ENCODE results near the gene CCDC93.

DNA sequence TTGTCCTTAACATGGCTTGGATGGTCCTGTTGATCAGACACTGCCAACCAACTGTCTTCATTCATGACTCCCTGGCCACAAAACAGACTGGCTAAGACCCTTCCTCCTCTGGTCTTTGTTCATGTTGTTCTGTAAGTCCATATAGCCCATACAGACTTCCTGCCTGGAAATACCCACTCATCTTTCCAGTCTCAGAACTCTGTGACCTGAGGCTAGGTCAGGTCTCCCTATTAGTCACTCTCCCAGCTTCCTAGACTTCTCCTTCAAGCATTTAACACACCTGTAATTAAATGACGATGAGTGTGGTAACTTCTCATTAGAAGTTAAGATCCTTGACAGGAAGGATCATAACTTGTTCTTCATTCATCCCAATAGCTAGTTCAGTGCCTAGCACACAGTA lies 56.3 kb downstream of the CCDC93 start:
- no peak for TF ChIP-seq KLF16 (tag by site-specific recombination; IDR thresholded peaks at IDR 0.05)
- TF ChIP-seq, protein P1, sequence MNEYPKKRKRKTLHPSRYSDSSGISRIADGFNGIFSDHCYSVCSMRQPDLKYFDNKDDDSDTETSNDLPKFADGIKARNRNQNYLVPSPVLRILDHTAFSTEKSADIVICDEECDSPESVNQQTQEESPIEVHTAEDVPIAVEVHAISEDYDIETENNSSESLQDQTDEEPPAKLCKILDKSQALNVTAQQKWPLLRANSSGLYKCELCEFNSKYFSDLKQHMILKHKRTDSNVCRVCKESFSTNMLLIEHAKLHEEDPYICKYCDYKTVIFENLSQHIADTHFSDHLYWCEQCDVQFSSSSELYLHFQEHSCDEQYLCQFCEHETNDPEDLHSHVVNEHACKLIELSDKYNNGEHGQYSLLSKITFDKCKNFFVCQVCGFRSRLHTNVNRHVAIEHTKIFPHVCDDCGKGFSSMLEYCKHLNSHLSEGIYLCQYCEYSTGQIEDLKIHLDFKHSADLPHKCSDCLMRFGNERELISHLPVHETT (tag by site-specific recombination; IDR thresholded peaks at IDR 0.05) = no peak
- TF ChIP-seq CTCF (tag by site-specific recombination; IDR thresholded peaks at IDR 0.05) = no peak
- TF ChIP-seq, protein P2, sequence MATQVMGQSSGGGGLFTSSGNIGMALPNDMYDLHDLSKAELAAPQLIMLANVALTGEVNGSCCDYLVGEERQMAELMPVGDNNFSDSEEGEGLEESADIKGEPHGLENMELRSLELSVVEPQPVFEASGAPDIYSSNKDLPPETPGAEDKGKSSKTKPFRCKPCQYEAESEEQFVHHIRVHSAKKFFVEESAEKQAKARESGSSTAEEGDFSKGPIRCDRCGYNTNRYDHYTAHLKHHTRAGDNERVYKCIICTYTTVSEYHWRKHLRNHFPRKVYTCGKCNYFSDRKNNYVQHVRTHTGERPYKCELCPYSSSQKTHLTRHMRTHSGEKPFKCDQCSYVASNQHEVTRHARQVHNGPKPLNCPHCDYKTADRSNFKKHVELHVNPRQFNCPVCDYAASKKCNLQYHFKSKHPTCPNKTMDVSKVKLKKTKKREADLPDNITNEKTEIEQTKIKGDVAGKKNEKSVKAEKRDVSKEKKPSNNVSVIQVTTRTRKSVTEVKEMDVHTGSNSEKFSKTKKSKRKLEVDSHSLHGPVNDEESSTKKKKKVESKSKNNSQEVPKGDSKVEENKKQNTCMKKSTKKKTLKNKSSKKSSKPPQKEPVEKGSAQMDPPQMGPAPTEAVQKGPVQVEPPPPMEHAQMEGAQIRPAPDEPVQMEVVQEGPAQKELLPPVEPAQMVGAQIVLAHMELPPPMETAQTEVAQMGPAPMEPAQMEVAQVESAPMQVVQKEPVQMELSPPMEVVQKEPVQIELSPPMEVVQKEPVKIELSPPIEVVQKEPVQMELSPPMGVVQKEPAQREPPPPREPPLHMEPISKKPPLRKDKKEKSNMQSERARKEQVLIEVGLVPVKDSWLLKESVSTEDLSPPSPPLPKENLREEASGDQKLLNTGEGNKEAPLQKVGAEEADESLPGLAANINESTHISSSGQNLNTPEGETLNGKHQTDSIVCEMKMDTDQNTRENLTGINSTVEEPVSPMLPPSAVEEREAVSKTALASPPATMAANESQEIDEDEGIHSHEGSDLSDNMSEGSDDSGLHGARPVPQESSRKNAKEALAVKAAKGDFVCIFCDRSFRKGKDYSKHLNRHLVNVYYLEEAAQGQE (tag by site-specific recombination; IDR thresholded peaks at IDR 0.05) = no peak
- TF ChIP-seq ZNF274 (IDR thresholded peaks at IDR 0.05; ENCODE audit: low read length) = no peak
- no peak for TF ChIP-seq ZNF274 (tag by site-specific recombination; IDR thresholded peaks at IDR 0.05; ENCODE audit: borderline replicate concordance)
- no peak for TF ChIP-seq ZBTB7A (tag by site-specific recombination; IDR thresholded peaks at IDR 0.05; ENCODE audit: low read depth)
- TF ChIP-seq SP2 (tag by site-specific recombination; IDR thresholded peaks at IDR 0.05) = no peak
- TF ChIP-seq ZNF843 (tag by site-specific recombination; IDR thresholded peaks at IDR 0.05) = no peak
- no peak for TF ChIP-seq ZNF777 (tag by site-specific recombination; IDR thresholded peaks at IDR 0.05; ENCODE audit: borderline replicate concordance)
- TF ChIP-seq, protein P3, sequence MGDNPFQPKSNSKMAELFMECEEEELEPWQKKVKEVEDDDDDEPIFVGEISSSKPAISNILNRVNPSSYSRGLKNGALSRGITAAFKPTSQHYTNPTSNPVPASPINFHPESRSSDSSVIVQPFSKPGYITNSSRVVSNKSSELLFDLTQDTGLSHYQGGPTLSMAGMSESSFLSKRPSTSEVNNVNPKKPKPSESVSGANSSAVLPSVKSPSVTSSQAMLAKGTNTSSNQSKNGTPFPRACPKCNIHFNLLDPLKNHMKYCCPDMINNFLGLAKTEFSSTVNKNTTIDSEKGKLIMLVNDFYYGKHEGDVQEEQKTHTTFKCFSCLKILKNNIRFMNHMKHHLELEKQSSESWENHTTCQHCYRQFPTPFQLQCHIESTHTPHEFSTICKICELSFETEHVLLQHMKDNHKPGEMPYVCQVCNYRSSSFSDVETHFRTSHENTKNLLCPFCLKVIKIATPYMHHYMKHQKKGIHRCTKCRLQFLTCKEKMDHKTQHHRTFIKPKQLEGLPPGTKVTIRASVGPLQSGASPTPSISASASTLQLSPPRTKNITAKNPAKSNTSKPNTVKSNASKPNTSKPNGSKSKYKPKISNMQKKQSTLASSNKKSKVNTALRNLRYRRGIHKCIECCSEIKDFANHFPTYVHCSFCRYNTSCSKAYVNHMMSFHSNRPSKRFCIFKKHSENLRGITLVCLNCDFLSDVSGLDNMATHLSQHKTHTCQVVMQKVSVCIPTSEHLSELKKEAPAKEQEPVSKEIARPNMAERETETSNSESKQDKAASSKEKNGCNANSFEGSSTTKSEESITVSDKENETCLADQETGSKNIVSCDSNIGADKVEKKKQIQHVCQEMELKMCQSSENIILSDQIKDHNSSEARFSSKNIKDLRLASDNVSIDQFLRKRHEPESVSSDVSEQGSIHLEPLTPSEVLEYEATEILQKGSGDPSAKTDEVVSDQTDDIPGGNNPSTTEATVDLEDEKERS (tag by site-specific recombination; IDR thresholded peaks at IDR 0.05) = no peak
- no peak for TF ChIP-seq SP7 (tag by site-specific recombination; IDR thresholded peaks at IDR 0.05)
- TF ChIP-seq ZNF302 (tag by site-specific recombination; IDR thresholded peaks at IDR 0.05; ENCODE audit: low read depth) = no peak
- TF ChIP-seq YY1 (tag by site-specific recombination; IDR thresholded peaks at IDR 0.05) = no peak
- no peak for TF ChIP-seq GLI4 (tag by site-specific recombination; IDR thresholded peaks at IDR 0.05)
